K562 (cell line): ENCODE results near the gene TMEM156. TPM values are rescaled to one million over a fixed set of nuclear protein-coding genes. Genes with fewer than 3 reads are reported as not detected.

Experiments used
- ATAC-seq: fragments of 200-7000 bp; cut with Tn5 transposase; 3 replicates; pipeline ENCODE4 v1.9.1; 2020; ENCODE audit warnings: moderate library complexity
- BruUV-seq: library from RNA; stranded (reverse); fragments of 400-500 nt; replicated peaks from 2 replicates; lab custom pipeline; 2021; lab: Mats Ljungman, UMichigan
- CTCF ChIA-PET: fragments of 300-600 bp; formaldehyde crosslinking; extraction: SDS; loops from one replicate; lab custom pipeline; 2021; ENCODE audit warnings: low intra/inter-chr PET ratio; lab: Yijun Ruan, JAX
- POLR2A ChIA-PET: fragments of 300-600, 350-650 bp; sonication (Branson Sonifier 250); formaldehyde crosslinking; extraction: SDS; loops from one replicate; lab custom pipeline; 2021; ENCODE audit warnings: antibody characterized with exemption, inconsistent platforms; lab: Yijun Ruan, JAX
- DNase-seq, 4 experiments: peaks; one replicate each; pipeline versions ENCODE4 v3.0.0 to v3.0.0-alpha.2; 2011 to 2018; ENCODE audit warnings: low spot score in 3 of 4, mixed read lengths in 3 of 4; ENCODE audit errors: extremely low read depth in 1 of 4
- FAIRE-seq: peaks from 2 replicates; lab custom pipeline; 2011; peaks lifted over from hg19 to GRCh38; lab: Jason Lieb, UNC
- H2AFZ ChIP-seq: 2 replicates; pipeline ENCODE4 v1.6.0; 2011; ENCODE audit warnings: low read depth, low read length, control low read depth, inconsistent platforms
- H3K27ac ChIP-seq: fragments of 200-600 bp; 3 replicates; pipeline ENCODE4 v1.8.0; 2011; ENCODE audit warnings: low read depth, mild to moderate bottlenecking, control low read depth, inconsistent platforms, low read length, moderate library complexity, mixed read lengths; ENCODE audit errors: extremely low read depth
- H3K27me3 ChIP-seq, 2 experiments: fragments of 300-600 bp in 1 of 2; 2 replicates in 1 of 2; 3 replicates in 1 of 2; pipeline versions ENCODE4 v1.6.0 to v1.8.0; 2011; ENCODE audit warnings: inconsistent platforms in 2 of 2, low read length in 2 of 2, mild to moderate bottlenecking in 1 of 2, mixed read lengths in 1 of 2, moderate library complexity in 1 of 2; ENCODE audit not compliant: control insufficient read depth in 2 of 2, insufficient read depth in 2 of 2
- H3K36me3 ChIP-seq: fragments of 300-600 bp; 3 replicates; pipeline ENCODE4 v1.8.0; 2011; ENCODE audit warnings: mild to moderate bottlenecking, low read length, inconsistent platforms; ENCODE audit not compliant: control insufficient read depth, insufficient read depth
- H3K4me1 ChIP-seq, 2 experiments: fragments of 200-600 bp in 1 of 2; replicated peaks in 1 of 2; 2 replicates in 1 of 2; 3 replicates in 1 of 2; pipeline versions ENCODE4 v1.5.1 to v1.8.0; 2011; ENCODE audit warnings: inconsistent platforms in 2 of 2, low read length in 2 of 2, mild to moderate bottlenecking in 1 of 2, mixed read lengths in 1 of 2, moderate library complexity in 1 of 2; ENCODE audit not compliant: control insufficient read depth in 2 of 2, insufficient read depth in 2 of 2
- H3K4me2 ChIP-seq: 2 replicates; pipeline ENCODE4 v1.6.1; 2011; ENCODE audit warnings: low read length, control low read depth, inconsistent platforms, mixed read lengths; ENCODE audit not compliant: insufficient read depth
- H3K4me3 ChIP-seq: fragments of 200-600 bp; sonication (generic), shearing (Covaris generic); 2 replicates; pipeline ENCODE4 v1.5.1; 2016; ENCODE audit warnings: control low read depth, inconsistent platforms
- H3K79me2 ChIP-seq: fragments of 200-600 bp; 3 replicates; pipeline ENCODE4 v1.8.0; 2011; ENCODE audit warnings: low read length, inconsistent platforms; ENCODE audit not compliant: control insufficient read depth, insufficient read depth
- H3K9ac ChIP-seq, 2 experiments: 2 replicates each; pipeline versions ENCODE4 v1.6.0 to v1.6.1; 2011; ENCODE audit warnings: low read depth in 2 of 2, low read length in 2 of 2, control low read depth in 1 of 2, inconsistent platforms in 1 of 2, mild to moderate bottlenecking in 1 of 2, mixed read lengths in 1 of 2; ENCODE audit not compliant: insufficient read depth in 1 of 2
- H3K9me1 ChIP-seq: one replicate; pipeline ENCODE4 v1.6.0; 2011; ENCODE audit warnings: inconsistent platforms, mild to moderate bottlenecking, low read length, moderate library complexity; ENCODE audit not compliant: control insufficient read depth, insufficient read depth
- H3K9me3 ChIP-seq: replicated peaks from 2 replicates; pipeline ENCODE4 v1.5.1; 2011; ENCODE audit warnings: low read depth, low read length, inconsistent platforms; ENCODE audit not compliant: control insufficient read depth, insufficient read depth
- H4K20me1 ChIP-seq: replicated peaks from 2 replicates; pipeline ENCODE4 v1.6.1; 2011; ENCODE audit warnings: low read length, inconsistent platforms, mixed read lengths; ENCODE audit not compliant: control insufficient read depth, insufficient read depth
- ARID1B ChIP-seq: fragments of 450-650 bp; IDR thresholded peaks from 2 replicates; pipeline ENCODE4 v1.6.1; 2016; ENCODE audit warnings: antibody characterized with exemption, mild to moderate bottlenecking, inconsistent platforms
- ELF2 ChIP-seq: fragments of 250-450 bp; sonication (Bioruptor Pico); IDR thresholded peaks from 2 replicates; pipeline ENCODE4 v1.5.0; 2021; ENCODE audit warnings: mild to moderate bottlenecking
- FUS ChIP-seq: fragments of 200-400 bp; formaldehyde crosslinking; optimal IDR thresholded peaks from 2 replicates; pipeline ENCODE3; 2017; ENCODE audit warnings: low read depth, low read length
- HDAC2 ChIP-seq: fragments of 450-650 bp; IDR thresholded peaks from 2 replicates; pipeline ENCODE4 v1.6.1; 2016; ENCODE audit warnings: mild to moderate bottlenecking
- HDGF ChIP-seq: fragments of 450-650 bp; IDR thresholded peaks from 2 replicates; pipeline ENCODE4 v1.6.1; 2016
- IRF9 ChIP-seq: fragments of 450-650 bp; IDR thresholded peaks from 2 replicates; pipeline ENCODE4 v1.6.1; 2016; ENCODE audit warnings: missing biosample characterization, missing genetic modification characterization
- NRF1 ChIP-seq, 2 experiments: fragments of 450-650 bp; IDR thresholded peaks in 1 of 2; conservative IDR thresholded peaks in 1 of 2; 2 replicates each; pipeline ENCODE4 v1.6.1; 2014; ENCODE audit warnings: mild to moderate bottlenecking in 2 of 2
- RBM14 ChIP-seq: fragments of 200-400 bp; formaldehyde crosslinking; IDR thresholded peaks from 2 replicates; pipeline ENCODE4 v1.6.1; 2018; ENCODE audit warnings: low read depth, mild to moderate bottlenecking, low read length, moderate library complexity, borderline replicate concordance; ENCODE audit not compliant: insufficient read depth
- RNF219 ChIP-seq: fragments of 250-450 bp; sonication (Bioruptor Pico); IDR thresholded peaks from 2 replicates; pipeline ENCODE4 v1.5.0; 2022; ENCODE audit warnings: mild to moderate bottlenecking
- SMARCE1 ChIP-seq: fragments of 450-650 bp; IDR thresholded peaks from 2 replicates; pipeline ENCODE4 v1.7.1; 2016; ENCODE audit warnings: mild to moderate bottlenecking
- TGIF2 ChIP-seq: sonication (generic); formaldehyde crosslinking; IDR thresholded peaks from 2 replicates; pipeline ENCODE4 v1.8.1; 2022; ENCODE audit warnings: mild to moderate bottlenecking, missing genetic modification reagents, moderate library complexity
- ZBTB43 ChIP-seq: sonication (generic); formaldehyde crosslinking; IDR thresholded peaks from 2 replicates; pipeline ENCODE4 v1.8.0; 2023; ENCODE audit warnings: mild to moderate bottlenecking, missing genetic modification reagents
- ZEB2 ChIP-seq: fragments of 450-650 bp; IDR thresholded peaks from 2 replicates; pipeline ENCODE4 v1.6.1; 2016
- ZNF253 ChIP-seq: fragments of 250-450 bp; sonication (Bioruptor Pico); conservative IDR thresholded peaks from 2 replicates; pipeline ENCODE4 v1.6.1; 2021; ENCODE audit warnings: mild to moderate bottlenecking
- ZNF561 ChIP-seq: fragments of 450-650 bp; formaldehyde crosslinking; conservative IDR thresholded peaks from 2 replicates; pipeline ENCODE4 v1.4.0; 2020; ENCODE audit warnings: mild to moderate bottlenecking, moderate library complexity
- ZSCAN29 ChIP-seq: fragments of 450-650 bp; IDR thresholded peaks from 2 replicates; pipeline ENCODE4 v1.6.1; 2017
- WGBS: fragments of 100-300 bp; shearing (Covaris generic); methylation state at CpG from one replicate; pipeline ENCODE4 v1.1.6; 2016; ENCODE audit warnings: low coverage, mixed read lengths; ENCODE audit not compliant: insufficient coverage; ENCODE audit errors: missing lambda C conversion rate; 5-methylcytosine and 5-hydroxymethylcytosine counted together
- in situ Hi-C: fragments of 300-500 bp; cut with MboI; formaldehyde crosslinking; loops from 4 replicates; pipeline ENCODE4 v1.15.0; 2018; ENCODE audit warnings: inconsistent platforms, mixed read lengths
- intact Hi-C: fragments of 100-400 bp; cut with micrococcal nuclease; formaldehyde crosslinking; loops from 2 replicates; pipeline ENCODE4 v1.14.2; 2022
- polyA plus RNA-seq, 8 experiments: library from polyadenylated mRNA; depleted of rRNA in 4 of 8; stranded (reverse) in 5 of 8; unstranded in 3 of 8; fragments of >200 nt; fragmentation: Nextera tagmentation in 2 of 8; fragmentation: Illumina TruSeq in 1 of 8; extraction: Ambion mirVana in 2 of 8; extraction: Trizol in 1 of 8; gene quantifications; 2 replicates each; pipeline versions ENCODE4 v1.2.1 to v1.2.3, GENCODE V29; 2011 to 2014; ENCODE audit warnings: inconsistent platforms in 1 of 8, missing spikeins in 1 of 8
- total RNA-seq, 7 experiments: library from RNA; depleted of rRNA in 6 of 7; stranded (reverse); fragments of >200 nt in 6 of 7; fragmentation: Illumina TruSeq in 2 of 7; extraction: Trizol in 2 of 7; gene quantifications; 2 replicates each; pipeline versions ENCODE4 v1.2.1 to v1.2.3, GENCODE V29; 2011 to 2021; ENCODE audit warnings: low replicate concordance in 1 of 7

TMEM156 gene
- total and polyA plus RNA-seq, 9 of the 15 experiments (the other 6 are each of a cell fraction or from before 2014, with no cell fraction given): 3.5 to 9.6 (median 6.4) TPM

GRCh38 chr4:38940476-38940875 lies 91.7 kb downstream of the TMEM156 start (continued):
- TF ChIP-seq IRF9 (tag) (no peak), ZSCAN29 (no peak), ZNF253 (CRISPR knock-in tag) (no peak), NRF1 (conservative IDR thresholded peaks at IDR 0.05 in 1 of 2, IDR thresholded peaks at IDR 0.05 in 1 of 2) (no peak)

GRCh38 chr4:38939165-38939564 lies 93.0 kb downstream of the TMEM156 start:
- H2AFZ ChIP-seq: no peak overlapping the region
- H3K27ac ChIP-seq: no peak overlapping the region
- POLR2A ChIA-PET: no interaction called here
- WGBS: 6% methylated on average over 1 of the region's 1 CpG
- no peak overlapping the region for H3K4me3 ChIP-seq
- ATAC-seq (no peak), FAIRE-seq (no peak), DNase-seq (no peak)
- H3K4me1 ChIP-seq: peaks cover 0 to 14% of the 10 kb centered on the region in 2 experiments; a peak in 2 of 5 replicates
- H3K36me3 ChIP-seq: no peaks in the 10 kb centered on the region; the same call in 2 of the 3 replicates
- no peaks in the 10 kb centered on the region for H4K20me1 ChIP-seq
- H3K79me2 ChIP-seq: no peaks in the 10 kb centered on the region
- H3K9ac ChIP-seq: no peak overlapping the region
- intact Hi-C loops (no loop called here), in situ Hi-C loops (no loop called here)
- BruUV-seq: no TSS peak
- no peak for TF ChIP-seq ZNF561 (CRISPR knock-in tag)
- no peak for TF ChIP-seq HDGF
- TF ChIP-seq TGIF2 (CRISPR knock-in tag): no peak
- no peak for TF ChIP-seq ZEB2
- no peak for TF ChIP-seq RNF219
- TF ChIP-seq NRF1 (conservative IDR thresholded peaks at IDR 0.05 in 1 of 2, IDR thresholded peaks at IDR 0.05 in 1 of 2): no peak
- TF ChIP-seq RBM14: no peak
- TF ChIP-seq ZBTB43 (CRISPR knock-in tag): no peak
- TF ChIP-seq HDAC2: no peak
- TF ChIP-seq SMARCE1: no peak
- no peak for TF ChIP-seq FUS
- TF ChIP-seq ELF2 (CRISPR knock-in tag): no peak
- no peak for TF ChIP-seq ARID1B
- CTCF ChIA-PET: no interaction called here
- H3K9me1 ChIP-seq: no peaks in the 10 kb centered on the region
- H3K9me3 ChIP-seq: no peaks in the 10 kb centered on the region
- H3K27me3 ChIP-seq: no peaks in the 10 kb centered on the region
- H3K4me2 ChIP-seq: no peak overlapping the region
